Mucosa of descending colon (tissue), 3 donors: ENCODE measurements around the gene NABP2. TPM values are rescaled to one million over a fixed set of nuclear protein-coding genes. Genes with fewer than 3 reads are reported as not detected.

Experiments
- ATAC-seq: fragments of 200-7000 bp; cut with Tn5 transposase; one replicate; pipeline ENCODE4 v1.9.1; 2020; ENCODE audit warnings: mild to moderate bottlenecking, moderate library complexity
- DNase-seq, 3 donors: peaks; one replicate each; pipeline ENCODE4 v3.0.0-alpha.2; 2020
- H3K36me3 ChIP-seq: fragments of 200-600 bp; one replicate; pipeline ENCODE4 v1.8.0; 2021; ENCODE audit warnings: low read depth, mild to moderate bottlenecking
- H3K4me1 ChIP-seq: fragments of 200-600 bp; one replicate; pipeline ENCODE4 v1.8.0; 2021; ENCODE audit warnings: low read depth, mild to moderate bottlenecking
- H3K4me3 ChIP-seq: fragments of 200-600 bp; one replicate; pipeline ENCODE4 v1.8.0; 2021; ENCODE audit warnings: mild to moderate bottlenecking
- H3K9me3 ChIP-seq: fragments of 200-600 bp; one replicate; pipeline ENCODE4 v1.8.0; 2021; ENCODE audit warnings: mild to moderate bottlenecking
- intact Hi-C, 2 donors: fragments of 100-400 bp; cut with DNase I in 1 of 2; cut with micrococcal nuclease in 1 of 2; formaldehyde crosslinking; loops; one replicate each; pipeline versions ENCODE4 v1.11.0 to v1.11.1; 2022; cut with DNase I, micrococcal nuclease
- total RNA-seq, 3 donors: library from RNA; stranded (reverse); fragmentation: NEBNext Ultra II Directional in 2 of 3; extraction: Animal tissue kit (Norgen Biotek cat#: 25700) in 2 of 3; gene quantifications; one replicate each; pipeline versions ENCODE4 v1.2.1 to v1.2.4, GENCODE V29; 2021 to 2023
- TF ChIP-seq, protein P1 (sequence below): fragments of 200-600 bp; IDR thresholded peaks from one replicate; pipeline ENCODE4 v1.8.0; 2022; ENCODE audit warnings: antibody characterized with exemption, mild to moderate bottlenecking
- donor health status: DM: no; HTN: no; CAD: no; lungs with moderate emphysema.
- donor health status: DM: no; HTN: no; CAD: no.
- donor health status: DM: no; HTN: yes; CAD: no.

The NABP2 gene
- total RNA-seq, 3 donors from 2014 or later = 22.2 to 37.3 (median 30.2) TPM

DNA sequence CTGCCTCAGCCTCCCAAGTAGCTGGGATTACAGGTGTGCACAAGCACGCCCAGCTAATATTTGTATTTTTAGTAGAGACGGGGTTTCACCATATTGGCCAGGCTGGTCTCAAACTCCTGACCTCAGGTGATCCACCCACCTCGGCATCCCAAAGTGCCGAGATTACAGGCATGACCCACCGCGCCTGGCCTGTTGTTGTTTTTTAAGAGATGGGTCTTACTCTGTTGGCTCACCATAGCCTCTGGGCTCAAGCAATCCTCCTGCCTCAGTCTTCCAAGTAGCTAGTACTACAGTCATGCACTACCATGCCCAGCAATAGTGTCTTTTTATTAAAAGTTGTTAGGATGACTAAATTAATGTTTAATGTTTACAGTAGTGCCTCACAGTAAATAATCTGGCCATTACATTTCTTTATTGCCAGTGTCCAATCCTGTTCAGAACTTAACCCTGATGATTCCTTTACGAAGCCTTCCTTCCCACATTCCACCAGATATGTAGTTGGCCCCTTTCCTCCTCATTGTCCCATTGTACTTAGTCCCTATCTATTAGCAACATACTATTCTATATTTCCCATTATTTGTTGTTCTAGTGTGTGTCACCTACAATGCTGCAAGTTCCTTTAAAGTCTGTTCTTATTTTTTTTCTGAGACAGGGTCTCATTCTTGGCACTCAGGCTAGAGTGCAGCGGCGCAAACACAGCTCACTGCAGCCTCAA lies 26.1 kb upstream of the NABP2 start:
- H3K4me3 ChIP-seq = no peak overlapping the region
- ATAC-seq (no peak), DNase-seq (no peak)
- TF ChIP-seq, protein P1, sequence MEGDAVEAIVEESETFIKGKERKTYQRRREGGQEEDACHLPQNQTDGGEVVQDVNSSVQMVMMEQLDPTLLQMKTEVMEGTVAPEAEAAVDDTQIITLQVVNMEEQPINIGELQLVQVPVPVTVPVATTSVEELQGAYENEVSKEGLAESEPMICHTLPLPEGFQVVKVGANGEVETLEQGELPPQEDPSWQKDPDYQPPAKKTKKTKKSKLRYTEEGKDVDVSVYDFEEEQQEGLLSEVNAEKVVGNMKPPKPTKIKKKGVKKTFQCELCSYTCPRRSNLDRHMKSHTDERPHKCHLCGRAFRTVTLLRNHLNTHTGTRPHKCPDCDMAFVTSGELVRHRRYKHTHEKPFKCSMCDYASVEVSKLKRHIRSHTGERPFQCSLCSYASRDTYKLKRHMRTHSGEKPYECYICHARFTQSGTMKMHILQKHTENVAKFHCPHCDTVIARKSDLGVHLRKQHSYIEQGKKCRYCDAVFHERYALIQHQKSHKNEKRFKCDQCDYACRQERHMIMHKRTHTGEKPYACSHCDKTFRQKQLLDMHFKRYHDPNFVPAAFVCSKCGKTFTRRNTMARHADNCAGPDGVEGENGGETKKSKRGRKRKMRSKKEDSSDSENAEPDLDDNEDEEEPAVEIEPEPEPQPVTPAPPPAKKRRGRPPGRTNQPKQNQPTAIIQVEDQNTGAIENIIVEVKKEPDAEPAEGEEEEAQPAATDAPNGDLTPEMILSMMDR = no peak
- H3K36me3 ChIP-seq = no peaks in the 10 kb centered on the region
- intact Hi-C loops = no loop called here
- no peaks in the 10 kb centered on the region for H3K9me3 ChIP-seq
- H3K4me1 ChIP-seq = peaks cover 1% of the 10 kb centered on the region

DNA sequence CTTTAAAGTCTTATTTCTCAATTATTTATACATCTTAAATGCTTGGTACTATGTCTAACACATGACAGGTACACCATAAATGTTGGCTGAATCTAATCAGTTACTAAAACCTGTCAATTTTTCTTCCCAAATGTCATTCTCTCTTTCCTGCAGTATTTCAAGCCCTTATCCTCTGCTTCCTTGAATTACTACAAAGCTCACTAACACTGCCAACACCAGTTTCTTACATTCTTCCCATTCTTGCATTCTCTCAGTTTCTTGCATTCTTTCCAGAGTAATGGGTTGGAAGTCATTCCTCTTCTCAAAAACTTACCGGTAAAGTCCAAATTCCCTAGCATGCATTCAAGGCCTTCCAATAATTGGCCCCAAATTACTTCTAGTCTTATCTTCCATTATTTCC lies 25.3 kb upstream of the NABP2 start:
- TF ChIP-seq, protein P1 = no peak
- intact Hi-C loops = no loop called here

DNA sequence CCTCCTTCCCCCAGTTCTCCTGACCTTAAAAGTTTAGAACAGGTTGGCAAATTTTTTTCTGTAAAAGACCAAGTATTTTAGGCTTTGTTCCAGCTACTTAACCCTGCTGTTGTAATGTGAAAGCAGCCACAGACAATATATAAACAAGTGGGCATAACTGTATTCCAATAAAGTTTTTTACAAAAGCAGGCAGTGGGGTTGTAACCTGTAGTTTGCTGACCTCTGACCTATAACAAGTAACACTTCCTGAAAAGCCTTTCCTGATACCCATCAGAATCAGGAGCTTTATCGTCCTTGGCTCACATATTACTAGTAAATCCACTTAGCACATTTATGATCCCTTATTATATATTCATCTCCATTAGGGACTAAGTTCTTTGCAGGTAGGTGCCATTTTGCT lies 21.8 kb upstream of the NABP2 start:
- intact Hi-C loops = no loop called here
- no peaks in the 10 kb centered on the region for H3K36me3 ChIP-seq
- ATAC-seq = peak; percentile 51
- no peak for DNase-seq
- TF ChIP-seq, protein P1 = no peak
- H3K4me1 ChIP-seq = no peaks in the 10 kb centered on the region
- H3K9me3 ChIP-seq = no peaks in the 10 kb centered on the region
- H3K4me3 ChIP-seq = no peak overlapping the region

More for the DNA sequence above, 25.3 kb upstream of the NABP2 start:
- ATAC-seq (no peak), DNase-seq (no peak)
- Histone ChIP-seq H3K4me1 (no peaks in the 10 kb centered on the region), H3K9me3 (no peaks in the 10 kb centered on the region), H3K4me3 (no peak overlapping the region), H3K36me3 (no peaks in the 10 kb centered on the region)

DNA sequence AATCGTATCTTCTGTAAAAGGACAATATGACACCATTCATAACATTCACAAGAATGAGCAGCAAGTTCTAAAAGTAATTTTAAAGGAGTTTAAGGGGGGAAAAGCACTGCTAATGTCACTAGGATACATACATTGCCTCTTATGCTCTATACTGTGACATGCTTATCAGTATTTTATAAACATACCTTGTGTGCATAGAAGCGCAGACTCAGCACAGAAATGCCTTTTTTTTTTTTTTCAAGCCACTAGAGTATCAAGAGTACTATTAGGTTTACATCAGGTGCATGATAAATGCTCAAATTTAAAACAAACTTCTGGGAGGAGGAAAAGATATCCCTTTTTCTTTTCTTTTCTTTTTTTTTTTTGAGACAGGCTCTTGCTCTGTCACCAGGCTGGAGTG lies 21.3 kb upstream of the NABP2 start:
- Histone ChIP-seq H3K9me3 (no peaks in the 10 kb centered on the region), H3K4me1 (no peaks in the 10 kb centered on the region), H3K4me3 (no peak overlapping the region), H3K36me3 (no peaks in the 10 kb centered on the region)
- DNase-seq (no peak), ATAC-seq (no peak)
- TF ChIP-seq, protein P1 = no peak
- intact Hi-C loops = no loop called here

DNA sequence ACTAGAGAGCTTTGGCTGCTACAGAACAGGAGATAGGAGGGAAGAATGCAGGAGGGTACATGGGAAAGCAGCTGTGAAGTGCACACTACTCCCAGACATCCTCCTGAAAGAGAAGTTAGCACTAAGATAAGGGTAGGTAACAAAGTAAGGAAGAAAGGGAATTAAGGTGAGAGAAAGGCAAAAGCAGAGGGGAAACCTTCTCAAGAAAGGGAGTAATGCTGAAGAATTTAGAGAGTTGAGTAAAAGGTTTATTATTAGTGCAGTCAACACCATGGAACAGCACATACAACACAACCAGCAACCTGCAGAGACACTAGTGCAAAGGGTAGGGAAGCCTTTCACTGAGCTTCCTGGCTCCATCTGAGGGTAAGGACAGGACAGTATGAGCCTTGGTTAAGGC lies 19.9 kb upstream of the NABP2 start:
- H3K4me1 ChIP-seq = no peaks in the 10 kb centered on the region
- ATAC-seq (no peak), DNase-seq (no peak)
- intact Hi-C loops = no loop called here
- H3K9me3 ChIP-seq = no peaks in the 10 kb centered on the region
- no peak overlapping the region for H3K4me3 ChIP-seq
- TF ChIP-seq, protein P1 = no peak
- H3K36me3 ChIP-seq = no peaks in the 10 kb centered on the region
